Trophoblast cell (in vitro differentiated cells and primary cell): Measurements from ENCODE around the gene RTN1.

Source experiments
- DNase-seq, 2 donors: peaks; one replicate each; pipeline ENCODE4 v3.0.0-alpha.2; 2016
- H2AFZ ChIP-seq: 2 replicates; pipeline ENCODE4 v1.6.1; 2013; ENCODE audit warnings: low read length, moderate library complexity, mild to moderate bottlenecking; ENCODE audit not compliant: insufficient read depth, poor library complexity
- H2AK5ac ChIP-seq: 2 replicates; pipeline ENCODE4 v1.6.1; 2013; ENCODE audit warnings: mild to moderate bottlenecking, low read length
- H2BK120ac ChIP-seq: 2 replicates; pipeline ENCODE4 v1.6.1; 2013; ENCODE audit warnings: low read length, mild to moderate bottlenecking, moderate library complexity; ENCODE audit not compliant: insufficient read depth, poor library complexity
- H2BK12ac ChIP-seq: 2 replicates; pipeline ENCODE4 v1.6.1; 2013; ENCODE audit warnings: mild to moderate bottlenecking, low read length, moderate library complexity
- H2BK5ac ChIP-seq: 2 replicates; pipeline ENCODE4 v1.6.1; 2013; ENCODE audit warnings: low read length, low read depth, moderate library complexity, mild to moderate bottlenecking; ENCODE audit not compliant: poor library complexity
- H3K14ac ChIP-seq: 2 replicates; pipeline ENCODE4 v1.6.1; 2013; ENCODE audit warnings: mild to moderate bottlenecking, low read length
- H3K18ac ChIP-seq: 2 replicates; pipeline ENCODE4 v1.6.1; 2013; ENCODE audit warnings: mild to moderate bottlenecking, low read length
- H3K23ac ChIP-seq: 2 replicates; pipeline ENCODE4 v1.6.1; 2013; ENCODE audit warnings: low read length
- H3K27ac ChIP-seq: 2 replicates; pipeline ENCODE4 v1.5.1; 2013; ENCODE audit warnings: low read depth, mild to moderate bottlenecking, inconsistent platforms, low read length, moderate library complexity
- H3K27me3 ChIP-seq: 2 replicates; pipeline ENCODE4 v1.6.1; 2013; ENCODE audit warnings: inconsistent platforms, mild to moderate bottlenecking, low read length, moderate library complexity; ENCODE audit not compliant: insufficient read depth
- H3K36me3 ChIP-seq, 2 experiments: 1 replicate in 1 of 2; 2 replicates in 1 of 2; pipeline ENCODE4 v1.6.1; 2013; ENCODE audit warnings: low read length in 2 of 2, mild to moderate bottlenecking in 2 of 2, moderate library complexity in 1 of 2; ENCODE audit not compliant: insufficient read depth in 2 of 2, control insufficient read depth in 1 of 2
- H3K4ac ChIP-seq: 2 replicates; pipeline ENCODE4 v1.6.1; 2013; ENCODE audit warnings: low read depth, mild to moderate bottlenecking, low read length, moderate library complexity
- H3K4me1 ChIP-seq, 2 experiments: 1 replicate in 1 of 2; 2 replicates in 1 of 2; pipeline ENCODE4 v1.6.1; 2013; ENCODE audit warnings: low read length in 2 of 2, mild to moderate bottlenecking in 2 of 2, moderate library complexity in 1 of 2; ENCODE audit not compliant: insufficient read depth in 2 of 2, control insufficient read depth in 1 of 2
- H3K4me2 ChIP-seq: 2 replicates; pipeline ENCODE4 v1.6.1; 2013; ENCODE audit warnings: inconsistent platforms, mild to moderate bottlenecking, low read length, moderate library complexity
- H3K4me3 ChIP-seq: 2 replicates; pipeline ENCODE4 v1.5.1; 2013; ENCODE audit warnings: mild to moderate bottlenecking, low read depth, low read length, inconsistent platforms
- H3K79me1 ChIP-seq: one replicate; pipeline ENCODE4 v1.6.1; 2013; ENCODE audit warnings: low read length
- H3K79me2 ChIP-seq: 2 replicates; pipeline ENCODE4 v1.6.1; 2013; ENCODE audit warnings: low read length, mild to moderate bottlenecking; ENCODE audit not compliant: control insufficient read depth, insufficient read depth, poor library complexity
- H3K9ac ChIP-seq: 2 replicates; pipeline ENCODE4 v1.6.1; 2013; ENCODE audit warnings: mild to moderate bottlenecking, low read length
- H3K9me3 ChIP-seq: 2 replicates; pipeline ENCODE4 v1.6.1; 2013; ENCODE audit warnings: low read depth, mild to moderate bottlenecking, control low read depth, inconsistent platforms, low read length; ENCODE audit not compliant: insufficient read depth
- H4K12ac ChIP-seq: 2 replicates; pipeline ENCODE4 v1.6.1; 2013; ENCODE audit warnings: low read depth, mild to moderate bottlenecking, low read length, moderate library complexity
- H4K8ac ChIP-seq: 2 replicates; pipeline ENCODE4 v1.6.1; 2013; ENCODE audit warnings: low read depth, mild to moderate bottlenecking, low read length, moderate library complexity
- H4K91ac ChIP-seq: one replicate; pipeline ENCODE4 v1.6.1; 2013; ENCODE audit warnings: low read depth, mild to moderate bottlenecking, low read length, moderate library complexity
- WGBS: extraction: QIAGEN DNeasy Blood & Tissue Kit; methylation state at CpG from one replicate; pipeline ENCODE4 v1.1.7; 2013; ENCODE audit warnings: missing lambda C conversion rate; ENCODE audit not compliant: insufficient read length, insufficient coverage; ENCODE audit errors: extremely low coverage; 5-methylcytosine and 5-hydroxymethylcytosine counted together

The RTN1 gene

GRCh38 chr14:59827401-59827800 is 43.2 kb downstream of the RTN1 start:
- Histone ChIP-seq H4K8ac (no peak overlapping the region), H3K9me3 (no peaks in the 10 kb centered on the region)
- no CpG with 5 or more reads among the region's 3 CpGs for WGBS

GRCh38 chr14:59826150-59826549 is 44.4 kb downstream of the RTN1 start:
- Histone ChIP-seq H3K14ac (no peak overlapping the region), H3K36me3 (no peaks in the 10 kb centered on the region), H3K4me3 (no peak overlapping the region), H2BK120ac (no peak overlapping the region), H3K79me2 (no peaks in the 10 kb centered on the region), H2BK12ac (no peak overlapping the region), H3K23ac (no peak overlapping the region), H3K18ac (no peak overlapping the region), H3K27me3 (no peaks in the 10 kb centered on the region), H2AK5ac (no peak overlapping the region), H3K9ac (no peak overlapping the region), H3K4me1 (no peaks in the 10 kb centered on the region), H2BK5ac (no peak overlapping the region), H2AFZ (no peak overlapping the region), H3K4me2 (no peak overlapping the region), H3K79me1 (no peaks in the 10 kb centered on the region), H3K4ac (no peak overlapping the region), H3K9me3 (no peaks in the 10 kb centered on the region), H4K12ac (no peak overlapping the region), H4K91ac (no peak overlapping the region), H4K8ac (no peak overlapping the region), H3K27ac (no peak overlapping the region)
- no peak for DNase-seq

More at GRCh38 chr14:59827401-59827800, 43.2 kb downstream of the RTN1 start:
- Histone ChIP-seq H2BK120ac (no peak overlapping the region), H3K36me3 (no peaks in the 10 kb centered on the region), H3K27me3 (no peaks in the 10 kb centered on the region), H3K23ac (no peak overlapping the region), H3K4ac (no peak overlapping the region), H3K18ac (no peak overlapping the region), H3K4me1 (no peaks in the 10 kb centered on the region), H3K4me2 (no peak overlapping the region), H2BK12ac (no peak overlapping the region), H3K27ac (no peak overlapping the region), H3K79me2 (no peaks in the 10 kb centered on the region), H2AK5ac (no peak overlapping the region), H3K4me3 (no peak overlapping the region), H3K79me1 (no peaks in the 10 kb centered on the region), H2BK5ac (no peak overlapping the region), H3K14ac (no peak overlapping the region), H3K9ac (no peak overlapping the region), H4K12ac (no peak overlapping the region), H4K91ac (no peak overlapping the region), H2AFZ (no peak overlapping the region)
- no peak for DNase-seq

GRCh38 chr14:59823179-59823578 is 47.4 kb downstream of the RTN1 start:
- H4K91ac ChIP-seq, result no peak overlapping the region

GRCh38 chr14:59819446-59820088 is 51.0 kb downstream of the RTN1 start:
- Histone ChIP-seq H3K4me3 (no peak overlapping the region), H3K79me2 (no peaks in the 10 kb centered on the region), H2BK5ac (no peak overlapping the region), H3K4me1 (no peaks in the 10 kb centered on the region), H4K91ac (no peak overlapping the region), H3K27me3 (no peaks in the 10 kb centered on the region), H4K12ac (no peak overlapping the region), H4K8ac (no peak overlapping the region), H2BK12ac (no peak overlapping the region), H3K36me3 (no peaks in the 10 kb centered on the region), H2BK120ac (no peak overlapping the region), H3K9me3 (no peaks in the 10 kb centered on the region), H3K4me2 (no peak overlapping the region), H3K18ac (no peak overlapping the region), H2AFZ (no peak overlapping the region), H3K79me1 (no peaks in the 10 kb centered on the region), H3K14ac (no peak overlapping the region), H3K23ac (no peak overlapping the region), H3K9ac (no peak overlapping the region), H2AK5ac (no peak overlapping the region), H3K27ac (no peak overlapping the region), H3K4ac (no peak overlapping the region)
- DNase-seq, result no peak
- no CpG with 5 or more reads among the region's 38 CpGs for WGBS

More at GRCh38 chr14:59823179-59823578, 47.4 kb downstream of the RTN1 start:
- no peak overlapping the region for H2BK5ac ChIP-seq
- H3K23ac ChIP-seq, result no peak overlapping the region
- no peak overlapping the region for H3K4me3 ChIP-seq
- H3K79me2 ChIP-seq, result no peaks in the 10 kb centered on the region
- no peaks in the 10 kb centered on the region for H3K36me3 ChIP-seq
- H3K79me1 ChIP-seq, result no peaks in the 10 kb centered on the region
- H3K18ac ChIP-seq, result no peak overlapping the region
- no peak overlapping the region for H3K9ac ChIP-seq
- no peak overlapping the region for H4K8ac ChIP-seq
- H2AFZ ChIP-seq, result no peak overlapping the region
- no peak overlapping the region for H3K4me2 ChIP-seq
- no peak overlapping the region for H3K27ac ChIP-seq
- H2BK120ac ChIP-seq, result no peak overlapping the region
- H3K4ac ChIP-seq, result no peak overlapping the region
- H2AK5ac ChIP-seq, result no peak overlapping the region
- no peaks in the 10 kb centered on the region for H3K4me1 ChIP-seq
- H4K12ac ChIP-seq, result no peak overlapping the region
- H3K9me3 ChIP-seq, result no peaks in the 10 kb centered on the region
- DNase-seq, result no peak
- H3K27me3 ChIP-seq, result no peaks in the 10 kb centered on the region
- no CpG with 5 or more reads among the region's 1 CpG for WGBS
- no peak overlapping the region for H2BK12ac ChIP-seq
- no peak overlapping the region for H3K14ac ChIP-seq
